GM18868 (cell line): ENCODE results near the gene CAVIN2.
"Not testable (repeated sequence)": the region's sequence is repeated elsewhere in the genome, so short reads cannot be mapped to it uniquely, and the experiment has no call there.

Experiments used
- ATAC-seq: cut with Tn5 transposase; IDR thresholded peaks from one replicate; pipeline ENCODE4 v1.9.1; 2021; ENCODE audit warnings: mild to moderate bottlenecking, moderate library complexity; ENCODE audit not compliant: unreplicated experiment

Gene CAVIN2

GRCh38 chr2:191802180-191802579 lies 44.7 kb downstream of the CAVIN2 start:
- no peak for ATAC-seq

- ATAC-seq: no peak
Observed at GRCh38 chr2:191800874-191801273, 46.0 kb downstream of the CAVIN2 start.

DNA sequence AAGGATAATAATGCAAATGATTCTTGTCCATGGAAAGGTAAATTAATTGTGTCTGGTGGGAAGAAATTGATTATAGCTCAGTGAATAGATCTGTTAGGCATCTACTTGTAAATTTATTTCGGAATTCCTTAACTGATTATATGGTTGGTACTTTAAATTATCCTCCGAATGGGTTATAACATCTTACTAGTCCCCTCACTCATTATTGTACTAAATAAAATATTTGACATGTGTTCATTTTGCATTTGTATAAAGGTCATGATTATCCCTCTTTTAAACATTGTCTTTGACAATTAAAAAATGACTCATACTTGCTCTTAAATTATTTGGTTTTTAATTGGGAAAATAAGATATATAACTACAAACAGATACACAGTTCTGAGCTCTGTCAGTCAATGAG lies 47.4 kb downstream of the CAVIN2 start:
- ATAC-seq: no peak

DNA sequence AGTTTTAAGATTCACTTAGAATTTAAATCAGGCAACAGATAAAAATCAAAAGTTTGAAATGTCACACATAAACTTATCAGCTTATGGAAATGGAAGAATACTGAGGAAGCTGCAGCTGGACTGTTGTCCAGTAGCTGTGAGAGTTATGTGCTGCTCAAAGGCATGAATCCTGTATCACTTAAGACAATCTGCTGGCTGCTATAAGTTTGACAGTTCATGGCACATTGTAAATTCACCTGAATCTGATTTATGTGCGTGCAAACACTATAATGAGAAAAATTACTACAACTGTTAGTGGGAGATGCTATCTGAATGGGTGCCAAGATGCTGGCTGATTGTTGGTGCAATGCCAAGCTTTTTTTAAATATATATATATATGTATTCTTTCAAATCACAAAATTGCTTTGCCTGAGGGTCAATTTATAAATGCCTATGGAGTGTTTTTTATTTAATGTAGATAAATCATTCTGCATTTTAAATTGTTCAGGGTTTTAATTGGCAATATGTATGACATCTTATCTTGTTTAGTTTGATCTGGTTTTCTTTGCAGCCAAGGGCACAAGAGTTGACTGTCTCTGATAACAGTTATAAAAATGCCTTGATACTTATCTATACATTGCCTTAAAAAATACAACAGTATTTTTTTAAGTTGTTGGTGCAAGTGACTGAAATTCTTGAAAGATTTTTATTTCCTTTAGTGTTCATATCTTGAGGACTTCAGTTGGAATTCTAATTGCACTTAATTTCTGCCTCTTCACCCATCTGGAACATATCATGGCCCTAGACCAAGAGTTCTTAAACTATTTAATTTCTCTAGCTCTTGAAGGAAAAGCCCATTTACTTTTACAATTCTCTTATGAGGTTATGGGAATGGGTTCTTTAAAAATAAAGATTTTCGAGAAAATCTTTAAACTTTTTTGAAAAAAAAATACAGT lies 48.7 kb downstream of the CAVIN2 start:
- ATAC-seq: no peak

- ATAC-seq: no peak
Observed at GRCh38 chr2:191797500-191797899, 49.4 kb downstream of the CAVIN2 start.

DNA sequence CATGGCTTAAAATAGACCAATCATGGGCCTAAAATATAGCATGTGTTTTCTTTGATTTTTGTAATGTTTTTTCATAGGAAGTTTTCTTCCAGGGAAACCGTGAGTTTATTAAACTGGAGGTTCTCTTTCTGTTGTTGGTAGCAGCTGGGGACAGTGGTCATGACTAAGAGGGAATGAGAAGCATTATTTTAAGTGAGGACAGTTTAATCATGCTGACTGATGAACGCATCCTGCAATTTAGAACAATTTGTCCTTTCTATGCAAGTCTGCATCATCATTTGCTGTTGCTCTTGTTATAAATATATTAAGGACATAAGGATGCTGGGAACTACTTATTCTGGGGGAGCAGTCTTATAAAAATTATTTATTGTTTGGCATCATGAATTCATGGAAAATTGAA lies 51.2 kb downstream of the CAVIN2 start:
- no peak for ATAC-seq

GRCh38 chr2:191791953-191792560 lies 54.8 kb downstream of the CAVIN2 start:
- ATAC-seq: peak; percentile 41

GRCh38 chr2:191790737-191791136 lies 56.2 kb downstream of the CAVIN2 start:
- no peak for ATAC-seq

- peak; percentile 44 for ATAC-seq
Observed at GRCh38 chr2:191789796-191790195, 57.1 kb downstream of the CAVIN2 start.

DNA sequence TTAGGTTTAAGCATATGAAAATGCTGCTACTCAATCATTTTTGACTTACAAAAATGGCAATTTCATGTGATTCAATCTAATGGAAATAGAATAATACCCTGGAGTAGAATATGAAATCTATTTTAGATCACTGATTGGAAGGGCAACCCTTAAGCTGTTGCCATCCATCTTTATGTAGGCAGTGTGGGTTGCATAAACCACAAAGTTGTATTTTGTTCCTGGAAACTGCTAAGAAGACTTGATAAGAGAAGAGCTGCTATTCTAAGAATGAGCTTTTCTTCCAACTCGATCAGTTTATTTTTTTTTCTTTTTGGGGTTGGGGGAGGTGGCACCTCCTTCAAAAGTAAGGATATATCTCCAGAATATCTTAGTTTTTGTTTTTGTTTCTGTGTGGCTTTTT lies 60.2 kb downstream of the CAVIN2 start:
- no peak for ATAC-seq

GRCh38 chr2:191785651-191786050 lies 61.2 kb downstream of the CAVIN2 start:
- ATAC-seq: not testable (repeated sequence)
